Measurements from ENCODE around the gene DDIT3.

GRCh38 chr12:57535764-57536596, 15.7 kb upstream of the DDIT3 start:
- TF ChIP-seq CTCF (IDR thresholded peaks at IDR 0.05 in 2 of 3, conservative IDR thresholded peaks at IDR 0.05 in 1 of 3; ENCODE audit: borderline replicate concordance in 1 of 3, insufficient read depth in 1 of 3, low read depth in 2 of 3, low read length in 2 of 3), result no peak
- no peak for TF ChIP-seq POLR2A (IDR thresholded peaks at IDR 0.05; ENCODE audit: borderline replicate concordance, extremely low read depth, insufficient read depth, insufficient read length)
- TF ChIP-seq ZNF274 (IDR thresholded peaks at IDR 0.05; ENCODE audit: low read depth, low read length), result no peak
- no peak for TF ChIP-seq YY1 (IDR thresholded peaks at IDR 0.05; ENCODE audit: extremely low read depth, insufficient replicate concordance, low read depth, low read length)
- TF ChIP-seq POLR2AphosphoS5 (IDR thresholded peaks at IDR 0.05; ENCODE audit: low read depth, low read length), result no peak
- TF ChIP-seq EZH2phosphoT487 (IDR thresholded peaks at IDR 0.05; ENCODE audit: borderline replicate concordance), result no peak
- TF ChIP-seq ZFX (IDR thresholded peaks at IDR 0.05), result no peak
- no peak for TF ChIP-seq RAD21 (IDR thresholded peaks at IDR 0.05; ENCODE audit: low read depth)
- no peak for TF ChIP-seq MAX (IDR thresholded peaks at IDR 0.05)

Data from HCT116 (cell line).